Lung microvascular endothelial cell (primary cell): Measurements from ENCODE around the gene ZMYM5. TPM values are rescaled to one million over a fixed set of nuclear protein-coding genes. Genes with fewer than 3 reads are reported as not detected.
A peak's percentile ranks its signal among the peaks of the same experiment; 100 is the strongest.
"Not testable (repeated sequence)": the region's sequence is repeated elsewhere in the genome, so short reads cannot be mapped to it uniquely, and the experiment has no call there.

Source experiments
- DNase-seq, 2 donors: peaks; one replicate each; pipeline versions ENCODE4 v3.0.0 to v3.0.0-alpha.2; 2010; ENCODE audit warnings: low read depth in 2 of 2
- total RNA-seq: library from RNA; depleted of rRNA; stranded (reverse); fragments of >200 nt; gene quantifications from 2 replicates; pipeline ENCODE4 v1.2.1, GENCODE V29; 2014

ZMYM5 gene
- 8.3 and 8.5 TPM in 2 replicates for total RNA-seq

GRCh38 chr13:19863323-19864023 lies at the start of gene ZMYM5:
ZMYM5 (minus strand) TSS chr13:19863649; CDS start chr13:19852180, 11,469 bp downstream.
- peak; percentile 100 for DNase-seq

- peak in 1 of 2 donors; percentile 18 for DNase-seq
Measured at GRCh38 chr13:19910336-19911072, 47.1 kb upstream of the ZMYM5 start.

GRCh38 chr13:19908350-19908986 lies 45.0 kb upstream of the ZMYM5 start:
- no peak for DNase-seq

GRCh38 chr13:19905487-19906195 lies 42.2 kb upstream of the ZMYM5 start:
- not testable (repeated sequence) for DNase-seq

GRCh38 chr13:19890030-19890429 lies 26.6 kb upstream of the ZMYM5 start:
- DNase-seq: no peak

GRCh38 chr13:19888799-19889198 lies 25.4 kb upstream of the ZMYM5 start:
- peak; percentile 10 to 24 for DNase-seq

GRCh38 chr13:19882231-19882630 lies 18.8 kb upstream of the ZMYM5 start:
- no peak for DNase-seq

GRCh38 chr13:19881641-19882040 lies 18.2 kb upstream of the ZMYM5 start:
- no peak for DNase-seq

GRCh38 chr13:19864746-19865309 lies 1.4 kb upstream of the ZMYM5 start:
- peak; percentile 65 to 81 for DNase-seq

- DNase-seq: peak; percentile 54 to 75
Measured at GRCh38 chr13:19864024-19864745, 736 bp upstream of the ZMYM5 start.

GRCh38 chr13:19862481-19863313 lies 752 bp downstream of the ZMYM5 start:
- DNase-seq: peak; percentile 30 to 32

GRCh38 chr13:19861762-19862161 lies 1.7 kb downstream of the ZMYM5 start:
- peak in 1 of 2 donors; percentile 5 for DNase-seq

GRCh38 chr13:19860884-19861655 lies 2.4 kb downstream of the ZMYM5 start:
- peak; percentile 33 to 58 for DNase-seq

- not testable (repeated sequence) for DNase-seq
Measured at GRCh38 chr13:19857637-19858036, 5.8 kb downstream of the ZMYM5 start.

- DNase-seq: no peak
Measured at GRCh38 chr13:19852766-19853165, 10.7 kb downstream of the ZMYM5 start.

GRCh38 chr13:19845758-19846157 lies 17.7 kb downstream of the ZMYM5 start:
- DNase-seq: peak; percentile 19 to 90

GRCh38 chr13:19838865-19839275 lies 24.6 kb downstream of the ZMYM5 start:
- DNase-seq: no peak

- no peak for DNase-seq
Measured at GRCh38 chr13:19836472-19836871, 27.0 kb downstream of the ZMYM5 start.

GRCh38 chr13:19834704-19835103 lies 28.7 kb downstream of the ZMYM5 start:
- DNase-seq: no peak
